OCI-LY1 (cell line): ENCODE measurements around the gene ATP8A2.

ENCODE experiments used
- H2AFZ ChIP-seq: fragments of 200-600 bp; sonication (generic), shearing (Covaris generic); 2 replicates; pipeline ENCODE4 v1.6.0; 2014; ENCODE audit warnings: antibody characterized with exemption, mild to moderate bottlenecking, low read length
- H3F3A ChIP-seq: fragments of 200-600 bp; sonication (generic), shearing (Covaris generic); 2 replicates; pipeline ENCODE4 v1.6.0; 2014; ENCODE audit warnings: mild to moderate bottlenecking, antibody characterized with exemption, low read length, moderate library complexity; ENCODE audit not compliant: insufficient read depth
- H3K27ac ChIP-seq: fragments of 200-600 bp; sonication (generic); 2 replicates; pipeline ENCODE4 v1.5.1; 2014; ENCODE audit warnings: low read length, mixed run types, mild to moderate bottlenecking, low read depth; ENCODE audit not compliant: poor library complexity, severe bottlenecking
- H3K27me3 ChIP-seq: fragments of 200-600 bp; sonication (generic); 2 replicates; pipeline ENCODE4 v1.6.0; 2014; ENCODE audit warnings: antibody characterized with exemption, mild to moderate bottlenecking, low read length, moderate library complexity; ENCODE audit not compliant: insufficient read depth
- H3K36me3 ChIP-seq: fragments of 200-600 bp; sonication (generic); 2 replicates; pipeline ENCODE4 v1.6.1; 2014; ENCODE audit warnings: mild to moderate bottlenecking, antibody characterized with exemption, low read length, moderate library complexity, mixed read lengths; ENCODE audit not compliant: insufficient read depth
- H3K4me1 ChIP-seq: fragments of 200-600 bp; sonication (generic); 2 replicates; pipeline ENCODE4 v1.5.1; 2014; ENCODE audit warnings: mild to moderate bottlenecking, low read length, moderate library complexity; ENCODE audit not compliant: insufficient read depth, severe bottlenecking
- H3K4me2 ChIP-seq: fragments of 200-600 bp; sonication (generic), shearing (Covaris generic); 2 replicates; pipeline ENCODE4 v1.6.1; 2014; ENCODE audit warnings: low read length
- H3K4me3 ChIP-seq: fragments of 200-600 bp; sonication (generic); 2 replicates; pipeline ENCODE4 v1.5.1; 2014; ENCODE audit warnings: low read length, low read depth, mild to moderate bottlenecking, mixed read lengths; ENCODE audit not compliant: poor library complexity, severe bottlenecking
- H3K79me2 ChIP-seq: fragments of 200-600 bp; shearing (Covaris generic); 2 replicates; pipeline ENCODE4 v1.6.1; 2016; ENCODE audit warnings: mixed run types, low read length, mixed read lengths; ENCODE audit not compliant: insufficient read depth
- H3K9ac ChIP-seq: fragments of 200-600 bp; sonication (generic), shearing (Covaris generic); 2 replicates; pipeline ENCODE4 v1.6.1; 2014; ENCODE audit warnings: mild to moderate bottlenecking, low read length, mixed read lengths
- H3K9me2 ChIP-seq: fragments of 200-600 bp; sonication (generic), shearing (Covaris generic); 2 replicates; pipeline ENCODE4 v1.6.1; 2014; ENCODE audit warnings: low read depth, mild to moderate bottlenecking, low read length, mixed read lengths
- H3K9me3 ChIP-seq: fragments of 200-600 bp; shearing (Covaris generic); 2 replicates; pipeline ENCODE4 v1.6.1; 2014; ENCODE audit warnings: low read length, mixed read lengths
- H4K20me1 ChIP-seq: fragments of 200-600 bp; sonication (generic), shearing (Covaris generic); 2 replicates; pipeline ENCODE4 v1.6.0; 2016; ENCODE audit warnings: mild to moderate bottlenecking, low read length; ENCODE audit not compliant: insufficient read depth
- CTCF ChIP-seq: fragments of 200-600 bp; sonication (generic), shearing (Covaris generic); IDR thresholded peaks from 2 replicates; pipeline ENCODE4 v1.5.1; 2017; ENCODE audit warnings: mild to moderate bottlenecking, antibody characterized with exemption, low read length, moderate library complexity, mixed read lengths
- EZH2 ChIP-seq: fragments of 200-600 bp; sonication (generic), shearing (Covaris generic); IDR thresholded peaks from 2 replicates; pipeline ENCODE4 v1.8.0; 2017; ENCODE audit warnings: borderline replicate concordance, mixed run types, mild to moderate bottlenecking, antibody characterized with exemption, low read length, moderate library complexity, mixed read lengths

Gene ATP8A2

GRCh38 chr13:26012995-26013394 lies 641.2 kb downstream of the ATP8A2 start:
- Histone ChIP-seq H3K36me3 (no peaks in the 10 kb centered on the region), H3K27me3 (no peaks in the 10 kb centered on the region), H3K9me2 (no peaks in the 10 kb centered on the region), H3K4me2 (no peak overlapping the region), H4K20me1 (no peaks in the 10 kb centered on the region), H3F3A (no peaks in the 10 kb centered on the region), H3K9ac (no peak overlapping the region), H3K27ac (no peak overlapping the region), H2AFZ (no peak overlapping the region), H3K9me3 (no peaks in the 10 kb centered on the region), H3K4me1 (no peaks in the 10 kb centered on the region), H3K79me2 (no peaks in the 10 kb centered on the region), H3K4me3 (no peak overlapping the region)
- no peak for TF ChIP-seq EZH2
- no peak for TF ChIP-seq CTCF

GRCh38 chr13:26015271-26016125 lies 643.7 kb downstream of the ATP8A2 start:
- Histone ChIP-seq H3K27me3 (no peaks in the 10 kb centered on the region), H3K9me3 (no peaks in the 10 kb centered on the region), H3K27ac (no peak overlapping the region), H3K9me2 (no peaks in the 10 kb centered on the region), H3K79me2 (no peaks in the 10 kb centered on the region), H3K4me1 (no peaks in the 10 kb centered on the region), H3F3A (no peaks in the 10 kb centered on the region), H2AFZ (no peak overlapping the region), H3K9ac (no peak overlapping the region), H4K20me1 (no peaks in the 10 kb centered on the region), H3K4me2 (no peak overlapping the region), H3K4me3 (no peak overlapping the region), H3K36me3 (no peaks in the 10 kb centered on the region)
- TF ChIP-seq EZH2 (no peak), CTCF (no peak)

DNA sequence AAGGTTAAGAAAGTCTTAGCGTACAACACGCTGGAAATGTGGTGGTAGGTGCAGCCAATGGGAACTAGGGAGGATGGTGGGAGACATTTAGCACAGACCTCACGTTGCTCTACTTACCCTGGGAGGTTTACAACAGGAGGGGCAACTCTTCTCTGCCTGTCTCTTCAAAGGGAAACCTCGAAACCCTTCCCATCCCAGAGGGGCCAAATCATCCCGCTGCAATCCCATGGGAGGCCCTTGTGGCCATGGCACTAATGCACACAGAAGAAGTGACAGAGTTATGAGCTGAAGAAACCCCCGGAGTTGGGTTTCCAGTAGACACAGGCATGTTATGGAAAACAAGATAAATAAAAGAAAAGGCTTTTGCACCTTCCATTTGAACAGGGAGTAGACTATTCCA lies 644.4 kb downstream of the ATP8A2 start:
- H2AFZ ChIP-seq: no peak overlapping the region
- H3K27ac ChIP-seq: no peak overlapping the region
- TF ChIP-seq CTCF (no peak), EZH2 (no peak)
- H4K20me1 ChIP-seq: no peaks in the 10 kb centered on the region
- no peak overlapping the region for H3K9ac ChIP-seq
- no peaks in the 10 kb centered on the region for H3K9me3 ChIP-seq
- no peaks in the 10 kb centered on the region for H3F3A ChIP-seq
- H3K4me1 ChIP-seq: no peaks in the 10 kb centered on the region
- H3K4me2 ChIP-seq: no peak overlapping the region
- no peaks in the 10 kb centered on the region for H3K27me3 ChIP-seq
- H3K36me3 ChIP-seq: no peaks in the 10 kb centered on the region
- H3K9me2 ChIP-seq: no peaks in the 10 kb centered on the region
- H3K79me2 ChIP-seq: no peaks in the 10 kb centered on the region
- no peak overlapping the region for H3K4me3 ChIP-seq
